ENCODE data around the gene P3H1.
"Not testable (repeated sequence)": the region's sequence is repeated elsewhere in the genome, so short reads cannot be mapped to it uniquely, and the experiment has no call there.

P3H1 gene, protein sequence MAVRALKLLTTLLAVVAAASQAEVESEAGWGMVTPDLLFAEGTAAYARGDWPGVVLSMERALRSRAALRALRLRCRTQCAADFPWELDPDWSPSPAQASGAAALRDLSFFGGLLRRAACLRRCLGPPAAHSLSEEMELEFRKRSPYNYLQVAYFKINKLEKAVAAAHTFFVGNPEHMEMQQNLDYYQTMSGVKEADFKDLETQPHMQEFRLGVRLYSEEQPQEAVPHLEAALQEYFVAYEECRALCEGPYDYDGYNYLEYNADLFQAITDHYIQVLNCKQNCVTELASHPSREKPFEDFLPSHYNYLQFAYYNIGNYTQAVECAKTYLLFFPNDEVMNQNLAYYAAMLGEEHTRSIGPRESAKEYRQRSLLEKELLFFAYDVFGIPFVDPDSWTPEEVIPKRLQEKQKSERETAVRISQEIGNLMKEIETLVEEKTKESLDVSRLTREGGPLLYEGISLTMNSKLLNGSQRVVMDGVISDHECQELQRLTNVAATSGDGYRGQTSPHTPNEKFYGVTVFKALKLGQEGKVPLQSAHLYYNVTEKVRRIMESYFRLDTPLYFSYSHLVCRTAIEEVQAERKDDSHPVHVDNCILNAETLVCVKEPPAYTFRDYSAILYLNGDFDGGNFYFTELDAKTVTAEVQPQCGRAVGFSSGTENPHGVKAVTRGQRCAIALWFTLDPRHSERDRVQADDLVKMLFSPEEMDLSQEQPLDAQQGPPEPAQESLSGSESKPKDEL

GRCh38 chr1:42766741-42767509 is at the start of gene P3H1, which contains the start of gene C1orf50:
Gene P3H1 (minus strand): TSS chr1:42767028. CDS start chr1:42766971, 57 bp downstream.
Gene C1orf50 (plus strand): TSS chr1:42767249. CDS start chr1:42767312, 63 bp downstream.
- peak; percentile 96 for DNase-seq (ENCODE audit: low read depth)
- peak within 1 kb of the TSS; percentile 88 for H3K4me3 ChIP-seq (ENCODE audit: low read length)
- TF ChIP-seq, protein P1, sequence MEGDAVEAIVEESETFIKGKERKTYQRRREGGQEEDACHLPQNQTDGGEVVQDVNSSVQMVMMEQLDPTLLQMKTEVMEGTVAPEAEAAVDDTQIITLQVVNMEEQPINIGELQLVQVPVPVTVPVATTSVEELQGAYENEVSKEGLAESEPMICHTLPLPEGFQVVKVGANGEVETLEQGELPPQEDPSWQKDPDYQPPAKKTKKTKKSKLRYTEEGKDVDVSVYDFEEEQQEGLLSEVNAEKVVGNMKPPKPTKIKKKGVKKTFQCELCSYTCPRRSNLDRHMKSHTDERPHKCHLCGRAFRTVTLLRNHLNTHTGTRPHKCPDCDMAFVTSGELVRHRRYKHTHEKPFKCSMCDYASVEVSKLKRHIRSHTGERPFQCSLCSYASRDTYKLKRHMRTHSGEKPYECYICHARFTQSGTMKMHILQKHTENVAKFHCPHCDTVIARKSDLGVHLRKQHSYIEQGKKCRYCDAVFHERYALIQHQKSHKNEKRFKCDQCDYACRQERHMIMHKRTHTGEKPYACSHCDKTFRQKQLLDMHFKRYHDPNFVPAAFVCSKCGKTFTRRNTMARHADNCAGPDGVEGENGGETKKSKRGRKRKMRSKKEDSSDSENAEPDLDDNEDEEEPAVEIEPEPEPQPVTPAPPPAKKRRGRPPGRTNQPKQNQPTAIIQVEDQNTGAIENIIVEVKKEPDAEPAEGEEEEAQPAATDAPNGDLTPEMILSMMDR (conservative IDR thresholded peaks at IDR 0.05; ENCODE audit: low read depth, low read length): no peak

- H3K4me3 ChIP-seq (ENCODE audit: low read length): peak overlapping the region; percentile 77
- TF ChIP-seq, protein P1 (conservative IDR thresholded peaks at IDR 0.05; ENCODE audit: low read depth, low read length): no peak
- DNase-seq (ENCODE audit: low read depth): no peak
Observed at GRCh38 chr1:42815941-42816584, 49.2 kb upstream of the P3H1 start.

- DNase-seq (ENCODE audit: low read depth); H3K4me3 ChIP-seq (ENCODE audit: low read length): not testable (repeated sequence)
Observed at GRCh38 chr1:42814815-42815214, 48.0 kb upstream of the P3H1 start.

DNA sequence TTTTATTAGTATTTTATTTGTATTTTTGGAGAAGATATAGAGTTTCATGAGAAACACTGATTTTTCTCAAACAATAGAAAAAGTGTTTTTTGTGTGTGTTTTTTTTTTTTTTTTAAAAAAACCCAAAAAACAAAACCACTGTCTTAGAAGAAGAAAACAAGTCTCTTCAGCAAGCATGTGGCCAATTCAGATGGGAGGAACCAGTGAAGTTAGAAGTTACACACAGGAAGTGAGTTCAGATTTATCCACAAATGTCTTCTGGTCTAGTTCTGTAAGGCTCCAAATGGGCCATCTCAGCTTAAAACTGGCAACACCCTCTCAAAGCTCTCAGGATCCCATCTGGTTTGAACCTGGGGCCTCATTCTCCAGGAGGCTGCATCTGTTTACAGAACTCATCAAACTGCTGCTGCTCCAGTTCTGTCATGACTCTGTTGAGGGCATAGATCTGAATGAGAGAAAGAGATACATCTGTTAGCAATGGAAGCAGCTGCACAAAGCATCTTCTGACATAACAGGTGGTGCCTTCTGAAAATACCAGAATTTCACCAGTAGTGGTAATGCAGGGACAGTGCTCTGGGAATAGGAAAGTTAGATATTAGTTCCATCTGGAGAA is 40.3 kb upstream of the P3H1 start:
- TF ChIP-seq, protein P1 (conservative IDR thresholded peaks at IDR 0.05; ENCODE audit: low read depth, low read length): no peak
- H3K4me3 ChIP-seq (ENCODE audit: low read length): no peak overlapping the region
- DNase-seq (ENCODE audit: low read depth): no peak

GRCh38 chr1:42806593-42806992 is 39.8 kb upstream of the P3H1 start:
- TF ChIP-seq, protein P1 (conservative IDR thresholded peaks at IDR 0.05; ENCODE audit: low read depth, low read length): no peak
- no peak for DNase-seq (ENCODE audit: low read depth)
- no peak overlapping the region for H3K4me3 ChIP-seq (ENCODE audit: low read length)

GRCh38 chr1:42806171-42806570 is 39.3 kb upstream of the P3H1 start:
- H3K4me3 ChIP-seq (ENCODE audit: low read length): no peak overlapping the region
- TF ChIP-seq, protein P1 (conservative IDR thresholded peaks at IDR 0.05; ENCODE audit: low read depth, low read length): no peak
- DNase-seq (ENCODE audit: low read depth): no peak

Measured in retinal pigment epithelial cell (primary cell).